GM12865 (cell line): ENCODE measurements around the gene ZNF575.

ENCODE experiments used
- DNase-seq: peaks from one replicate; pipeline ENCODE4 v3.0.0; 2010; ENCODE audit warnings: low read depth
- H3K4me3 ChIP-seq: 2 replicates; pipeline ENCODE4 v1.5.1; 2011; ENCODE audit warnings: mild to moderate bottlenecking, low read depth, low read length, control low read depth
- CTCF ChIP-seq: IDR thresholded peaks from 2 replicates; pipeline ENCODE4 v1.5.1; 2011; ENCODE audit warnings: low read length, control low read depth, low read depth, inconsistent platforms; ENCODE audit not compliant: insufficient read depth; ENCODE audit errors: missing control alignments

The ZNF575 gene

GRCh38 chr19:43490759-43491158, 42.2 kb upstream of the ZNF575 start:
- TF ChIP-seq CTCF, result no peak
- no peak for DNase-seq
- no peak overlapping the region for H3K4me3 ChIP-seq

GRCh38 chr19:43495082-43495481, 37.9 kb upstream of the ZNF575 start:
- H3K4me3 ChIP-seq, result no peak overlapping the region
- no peak for DNase-seq
- no peak for TF ChIP-seq CTCF

GRCh38 chr19:43496960-43497359, 36.0 kb upstream of the ZNF575 start:
- no peak for DNase-seq
- TF ChIP-seq CTCF, result no peak
- H3K4me3 ChIP-seq, result no peak overlapping the region

GRCh38 chr19:43498233-43498842, 34.6 kb upstream of the ZNF575 start:
- H3K4me3 ChIP-seq, result no peak overlapping the region
- no peak for DNase-seq
- no peak for TF ChIP-seq CTCF

- H3K4me3 ChIP-seq, result no peak overlapping the region
- TF ChIP-seq CTCF, result no peak
- no peak for DNase-seq
Observed at GRCh38 chr19:43499042-43499441, 33.9 kb upstream of the ZNF575 start.

- TF ChIP-seq CTCF, result no peak
- no peak overlapping the region for H3K4me3 ChIP-seq
- no peak for DNase-seq
Observed at GRCh38 chr19:43501661-43502418, 31.1 kb upstream of the ZNF575 start.
